ENCODE results near the gene PARD3B. TPM values are rescaled to one million over a fixed set of nuclear protein-coding genes. Genes with fewer than 3 reads are reported as not detected.
A peak's percentile ranks its signal among the peaks of the same experiment; 100 is the strongest.

Gene PARD3B
- total and polyA plus RNA-seq, 2 experiments from 2014 or later, result 3.5 to 4.4 TPM

DNA sequence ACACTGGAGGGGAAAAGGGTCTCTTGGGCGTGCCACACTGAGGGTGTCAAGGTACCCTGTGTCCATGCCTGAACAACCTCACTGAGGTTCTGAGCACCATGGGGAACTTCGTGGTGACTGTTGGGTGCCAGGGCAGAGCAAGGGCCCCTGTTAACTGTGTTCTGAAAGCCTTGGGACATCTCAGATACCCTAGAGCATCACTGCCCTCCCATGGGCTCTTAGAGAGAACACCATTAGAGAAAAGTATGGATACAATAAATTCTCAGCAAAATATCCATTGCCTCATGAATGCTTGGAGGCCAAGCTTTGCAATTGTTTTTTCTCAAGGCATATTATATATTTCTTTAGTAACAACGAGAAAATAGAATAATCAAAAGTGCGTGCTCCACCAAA lies 648.6 kb downstream of the PARD3B start:
- peaks cover 38% of the 10 kb centered on the region for H3K4me1 Mint-ChIP-seq
- peaks cover 36% of the 10 kb centered on the region for H3K4me1 ChIP-seq (ENCODE audit: insufficient read depth)
- TF ChIP-seq EZH2 (IDR thresholded peaks at IDR 0.05; ENCODE audit: low read depth, unreplicated experiment), result no peak
- TF ChIP-seq, protein P1, sequence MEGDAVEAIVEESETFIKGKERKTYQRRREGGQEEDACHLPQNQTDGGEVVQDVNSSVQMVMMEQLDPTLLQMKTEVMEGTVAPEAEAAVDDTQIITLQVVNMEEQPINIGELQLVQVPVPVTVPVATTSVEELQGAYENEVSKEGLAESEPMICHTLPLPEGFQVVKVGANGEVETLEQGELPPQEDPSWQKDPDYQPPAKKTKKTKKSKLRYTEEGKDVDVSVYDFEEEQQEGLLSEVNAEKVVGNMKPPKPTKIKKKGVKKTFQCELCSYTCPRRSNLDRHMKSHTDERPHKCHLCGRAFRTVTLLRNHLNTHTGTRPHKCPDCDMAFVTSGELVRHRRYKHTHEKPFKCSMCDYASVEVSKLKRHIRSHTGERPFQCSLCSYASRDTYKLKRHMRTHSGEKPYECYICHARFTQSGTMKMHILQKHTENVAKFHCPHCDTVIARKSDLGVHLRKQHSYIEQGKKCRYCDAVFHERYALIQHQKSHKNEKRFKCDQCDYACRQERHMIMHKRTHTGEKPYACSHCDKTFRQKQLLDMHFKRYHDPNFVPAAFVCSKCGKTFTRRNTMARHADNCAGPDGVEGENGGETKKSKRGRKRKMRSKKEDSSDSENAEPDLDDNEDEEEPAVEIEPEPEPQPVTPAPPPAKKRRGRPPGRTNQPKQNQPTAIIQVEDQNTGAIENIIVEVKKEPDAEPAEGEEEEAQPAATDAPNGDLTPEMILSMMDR (conservative IDR thresholded peaks at IDR 0.05; ENCODE audit: low read depth in 2 of 2), result peak in 1 of 2 experiments; percentile 53; a peak in 2 of 4 replicates
- TF ChIP-seq REST (IDR thresholded peaks at IDR 0.05; ENCODE audit: unreplicated experiment), result no peak
- no peak for TF ChIP-seq STAT1 (IDR thresholded peaks at IDR 0.05; ENCODE audit: unreplicated experiment)
- no peak for TF ChIP-seq JUNB (IDR thresholded peaks at IDR 0.05; ENCODE audit: unreplicated experiment)
- TF ChIP-seq POLR2AphosphoS5 (IDR thresholded peaks at IDR 0.05; ENCODE audit: low read depth), result no peak
- H3K36me3 ChIP-seq (ENCODE audit: insufficient read depth), result no peaks in the 10 kb centered on the region
- H3K9me3 Mint-ChIP-seq, result no peaks in the 10 kb centered on the region
- DNase-seq (ENCODE audit: low spot score) (peak; percentile 20), ATAC-seq (peak; percentile 65)
- no peak overlapping the region for H3K4me3 ChIP-seq
- H3K36me3 Mint-ChIP-seq (ENCODE audit: low read depth), result no peaks in the 10 kb centered on the region
- H3K27ac ChIP-seq (ENCODE audit: low read depth), result no peak overlapping the region
- H3K4me2 ChIP-seq, result no peak overlapping the region
- H3K4me3 Mint-ChIP-seq, result no peak overlapping the region
- no peak overlapping the region for H3K27ac Mint-ChIP-seq
- no peaks in the 10 kb centered on the region for H3K27me3 Mint-ChIP-seq (ENCODE audit: insufficient read depth, low read depth, poor library complexity)
- no peaks in the 10 kb centered on the region for H3K27me3 ChIP-seq (ENCODE audit: insufficient read depth)
- H3F3A ChIP-seq (replicated peaks; ENCODE audit: low read depth), result no peaks in the 10 kb centered on the region
- no peaks in the 10 kb centered on the region for H3K79me2 ChIP-seq (replicated peaks; ENCODE audit: insufficient read depth)
- H4K20me1 ChIP-seq (replicated peaks; ENCODE audit: insufficient read depth), result no peaks in the 10 kb centered on the region
- no peak overlapping the region for H2AFZ ChIP-seq
- no peaks in the 10 kb centered on the region for H3K9me2 ChIP-seq (ENCODE audit: insufficient read depth)

GRCh38 chr2:205197468-205198139 lies 652.3 kb downstream of the PARD3B start:
- H3K27ac Mint-ChIP-seq, result peak overlapping the region; percentile 98
- no peaks in the 10 kb centered on the region for H3K79me2 ChIP-seq (replicated peaks; ENCODE audit: insufficient read depth)
- H3K4me3 Mint-ChIP-seq, result peak overlapping the region; percentile 11; the same call in 1 of the 3 replicates
- H3K36me3 ChIP-seq (ENCODE audit: insufficient read depth), result no peaks in the 10 kb centered on the region
- no peak overlapping the region for H2AFZ ChIP-seq
- H3K36me3 Mint-ChIP-seq (ENCODE audit: low read depth), result no peaks in the 10 kb centered on the region
- DNase-seq (ENCODE audit: low spot score) (peak; percentile 22), ATAC-seq (peak; percentile 75)
- peaks cover 45% of the 10 kb centered on the region for H3K4me1 Mint-ChIP-seq
- no peaks in the 10 kb centered on the region for H3K27me3 ChIP-seq (ENCODE audit: insufficient read depth)
- H4K20me1 ChIP-seq (replicated peaks; ENCODE audit: insufficient read depth), result no peaks in the 10 kb centered on the region
- peak overlapping the region; percentile 64 for H3K4me2 ChIP-seq
- H3K4me3 ChIP-seq, result peak overlapping the region; percentile 20
- peaks cover 54% of the 10 kb centered on the region for H3K4me1 ChIP-seq (ENCODE audit: insufficient read depth)
- TF ChIP-seq EZH2phosphoT487 (IDR thresholded peaks at IDR 0.05; ENCODE audit: unreplicated experiment), result no peak
- peak; percentile 64 for TF ChIP-seq NANOG (IDR thresholded peaks at IDR 0.05; ENCODE audit: borderline replicate concordance)
- H3F3A ChIP-seq (replicated peaks; ENCODE audit: low read depth), result no peaks in the 10 kb centered on the region
- H3K9me3 Mint-ChIP-seq, result no peaks in the 10 kb centered on the region
- no peaks in the 10 kb centered on the region for H3K9me2 ChIP-seq (ENCODE audit: insufficient read depth)
- H3K27ac ChIP-seq (ENCODE audit: low read depth), result peak overlapping the region; percentile 90
- no peaks in the 10 kb centered on the region for H3K27me3 Mint-ChIP-seq (ENCODE audit: insufficient read depth, low read depth, poor library complexity)
